GM12878 (cell line): ENCODE results near the gene NAV2.

ENCODE experiments used
- BCL11A ChIP-seq: IDR thresholded peaks from 2 replicates; pipeline ENCODE4 v1.6.1; 2011; ENCODE audit warnings: low read depth, low read length
- BMI1 ChIP-seq: fragments of 450-650 bp; IDR thresholded peaks from 2 replicates; pipeline ENCODE4 v1.6.1; 2016; ENCODE audit warnings: mild to moderate bottlenecking, moderate library complexity, borderline replicate concordance
- CTCF ChIP-seq, 3 experiments: IDR thresholded peaks in 2 of 3; conservative IDR thresholded peaks in 1 of 3; 2 replicates each; pipeline ENCODE4 v1.5.1; 2011; ENCODE audit warnings: low read depth in 3 of 3, low read length in 3 of 3, mild to moderate bottlenecking in 3 of 3, control low read depth in 2 of 3, moderate library complexity in 2 of 3, inconsistent platforms in 1 of 3, mixed read lengths in 1 of 3; ENCODE audit not compliant: control insufficient read depth in 2 of 3, insufficient read depth in 1 of 3; ENCODE audit errors: extremely low read depth in 1 of 3
- EP300 ChIP-seq, 2 experiments: fragments of 150-350 bp in 1 of 2; IDR thresholded peaks; 2 replicates each; pipeline ENCODE4 v1.6.1; 2011 to 2012; ENCODE audit warnings: low read depth in 2 of 2, low read length in 2 of 2, borderline replicate concordance in 1 of 2, improper control_type of control experiment in 1 of 2, inconsistent platforms in 1 of 2; ENCODE audit not compliant: control insufficient read depth in 1 of 2
- POLR2AphosphoS5 ChIP-seq: IDR thresholded peaks from 2 replicates; pipeline ENCODE4 v1.6.1; 2011; ENCODE audit warnings: mild to moderate bottlenecking, low read length, inconsistent platforms
- SIX5 ChIP-seq: IDR thresholded peaks from 2 replicates; pipeline ENCODE4 v1.6.1; 2011; ENCODE audit warnings: mild to moderate bottlenecking, low read depth, low read length, moderate library complexity; ENCODE audit not compliant: severe bottlenecking
- YY1 ChIP-seq: IDR thresholded peaks from 2 replicates; pipeline ENCODE4 v1.6.1; 2011; ENCODE audit warnings: low read depth, mild to moderate bottlenecking, low read length

- TF ChIP-seq POLR2AphosphoS5 (no peak), EP300 (IDR thresholded peaks at IDR 0.05; ENCODE audit: borderline replicate concordance in 1 of 2, control insufficient read depth in 1 of 2, low read depth in 2 of 2, low read length in 2 of 2) (no peak), BCL11A (no peak), SIX5 (no peak), CTCF (IDR thresholded peaks at IDR 0.05 in 2 of 3, conservative IDR thresholded peaks at IDR 0.05 in 1 of 3; ENCODE audit: control insufficient read depth in 2 of 3, extremely low read depth in 1 of 3, insufficient read depth in 1 of 3, low read depth in 3 of 3, low read length in 3 of 3) (no peak), YY1 (no peak), BMI1 (no peak)
Measured at GRCh38 chr11:19921976-19922688, 209.5 kb downstream of the NAV2 start.
